Measurements from ENCODE around the gene MSI2.
"Not testable (repeated sequence)": the region's sequence is repeated elsewhere in the genome, so short reads cannot be mapped to it uniquely, and the experiment has no call there.

Gene MSI2

GRCh38 chr17:57292091-57292490, 35.8 kb downstream of the MSI2 start:
- no peak for DNase-seq (ENCODE audit: low spot score)

GRCh38 chr17:57293077-57293476, 36.8 kb downstream of the MSI2 start:
- no peak for DNase-seq (ENCODE audit: low spot score)

GRCh38 chr17:57294101-57294500, 37.8 kb downstream of the MSI2 start:
- no peak for DNase-seq (ENCODE audit: low spot score)

- no peak for DNase-seq (ENCODE audit: low spot score)
Observed at GRCh38 chr17:57294629-57295501, 38.5 kb downstream of the MSI2 start.

- DNase-seq (ENCODE audit: low spot score) = no peak
Observed at GRCh38 chr17:57295526-57296023, 39.3 kb downstream of the MSI2 start.

- DNase-seq (ENCODE audit: low spot score) = no peak
Observed at GRCh38 chr17:57296231-57296630, 39.9 kb downstream of the MSI2 start.

- no peak for DNase-seq (ENCODE audit: low spot score)
Observed at GRCh38 chr17:57299176-57299575, 42.9 kb downstream of the MSI2 start.

- not testable (repeated sequence) for DNase-seq (ENCODE audit: low spot score)
Observed at GRCh38 chr17:57300592-57300991, 44.3 kb downstream of the MSI2 start.

GRCh38 chr17:57302690-57303465, 46.6 kb downstream of the MSI2 start:
- no peak for DNase-seq (ENCODE audit: low spot score)

- DNase-seq (ENCODE audit: low spot score) = no peak
Observed at GRCh38 chr17:57305144-57305728, 48.9 kb downstream of the MSI2 start.

GRCh38 chr17:57305908-57306504, 49.7 kb downstream of the MSI2 start:
- no peak for DNase-seq (ENCODE audit: low spot score)

- DNase-seq (ENCODE audit: low spot score) = no peak
Observed at GRCh38 chr17:57308543-57309186, 52.3 kb downstream of the MSI2 start.

- DNase-seq (ENCODE audit: low spot score) = no peak
Observed at GRCh38 chr17:57309479-57309878, 53.2 kb downstream of the MSI2 start.

GRCh38 chr17:57311281-57312216, 55.2 kb downstream of the MSI2 start:
- DNase-seq (ENCODE audit: low spot score) = no peak

GRCh38 chr17:57312242-57312641, 55.9 kb downstream of the MSI2 start:
- no peak for DNase-seq (ENCODE audit: low spot score)

- no peak for DNase-seq (ENCODE audit: low spot score)
Observed at GRCh38 chr17:57313097-57313835, 56.9 kb downstream of the MSI2 start.

- no peak for DNase-seq (ENCODE audit: low spot score)
Observed at GRCh38 chr17:57315061-57316015, 59.0 kb downstream of the MSI2 start.

- no peak for DNase-seq (ENCODE audit: low spot score)
Observed at GRCh38 chr17:57316361-57316760, 60.0 kb downstream of the MSI2 start.

GRCh38 chr17:57317079-57317478, 60.8 kb downstream of the MSI2 start:
- DNase-seq (ENCODE audit: low spot score) = no peak

All from ecto neural progenitor cell (in vitro differentiated cells).